SU-DHL-6 (cell line): ENCODE results near the gene MITF.

Experiments
- H2AFZ ChIP-seq: fragments of 200-600 bp; sonication (generic); 2 replicates; pipeline ENCODE4 v1.6.1; 2014; ENCODE audit warnings: low read depth, mild to moderate bottlenecking, moderate library complexity, mixed read lengths, antibody characterized with exemption, low read length; ENCODE audit not compliant: severe bottlenecking
- H3F3A ChIP-seq: fragments of 200-600 bp; shearing (Covaris generic); 2 replicates; pipeline ENCODE4 v1.6.0; 2016; ENCODE audit warnings: antibody characterized with exemption, mild to moderate bottlenecking; ENCODE audit not compliant: insufficient read depth
- H3K27ac ChIP-seq: fragments of 200-600 bp; sonication (generic); 2 replicates; pipeline ENCODE4 v1.5.1; 2016; ENCODE audit warnings: low read depth, mild to moderate bottlenecking, low read length, moderate library complexity, mixed read lengths
- H3K27me3 ChIP-seq: fragments of 200-600 bp; sonication (generic), shearing (Covaris generic); 2 replicates; pipeline ENCODE4 v1.6.0; 2014; ENCODE audit warnings: mild to moderate bottlenecking, low read length
- H3K36me3 ChIP-seq: fragments of 200-600 bp; sonication (generic); 2 replicates; pipeline ENCODE4 v1.6.1; 2014; ENCODE audit warnings: mild to moderate bottlenecking, low read length, mixed read lengths
- H3K4me2 ChIP-seq: fragments of 300-600, 200-600 bp; shearing (Covaris generic), sonication (generic); 2 replicates; pipeline ENCODE4 v1.6.0; 2014; ENCODE audit warnings: low read length, low read depth, mild to moderate bottlenecking; ENCODE audit not compliant: poor library complexity, severe bottlenecking
- H3K4me3 ChIP-seq: fragments of 200-600 bp; sonication (generic); 2 replicates; pipeline ENCODE4 v1.5.1; 2014; ENCODE audit warnings: antibody characterized with exemption, low read length, mild to moderate bottlenecking, mixed read lengths; ENCODE audit not compliant: insufficient read depth, poor library complexity, severe bottlenecking
- H3K79me2 ChIP-seq: fragments of 200-600 bp; sonication (generic); 2 replicates; pipeline ENCODE4 v1.6.1; 2014; ENCODE audit warnings: mild to moderate bottlenecking, low read length, moderate library complexity; ENCODE audit not compliant: insufficient read depth
- H3K9ac ChIP-seq: fragments of 200-600 bp; sonication (generic); 2 replicates; pipeline ENCODE4 v1.7.0; 2014; ENCODE audit warnings: mild to moderate bottlenecking, low read length
- H3K9me2 ChIP-seq: fragments of 200-600 bp; sonication (generic); replicated peaks from 2 replicates; pipeline ENCODE4 v1.6.1; 2014; ENCODE audit warnings: low read length; ENCODE audit not compliant: insufficient read depth
- H3K9me3 ChIP-seq: fragments of 200-600 bp; sonication (generic); 2 replicates; pipeline ENCODE4 v1.6.1; 2014; ENCODE audit warnings: low read length, mixed read lengths; ENCODE audit not compliant: insufficient read depth
- H4K20me1 ChIP-seq: fragments of 200-600 bp; sonication (generic); 2 replicates; pipeline ENCODE4 v1.6.1; 2014; ENCODE audit warnings: low read depth, mild to moderate bottlenecking, antibody characterized with exemption, low read length, moderate library complexity, mixed read lengths
- CTCF ChIP-seq: fragments of 200-600 bp; sonication (generic); IDR thresholded peaks from one replicate; pipeline ENCODE4 v1.5.1; 2017; ENCODE audit warnings: antibody characterized with exemption, mild to moderate bottlenecking, low read length, moderate library complexity; ENCODE audit not compliant: insufficient read depth, poor library complexity, severe bottlenecking
- EZH2phosphoT487 ChIP-seq: fragments of 200-600 bp; sonication (generic), shearing (Covaris generic); conservative IDR thresholded peaks from 2 replicates; pipeline ENCODE4 v1.6.1; 2018; ENCODE audit warnings: mild to moderate bottlenecking, antibody characterized with exemption, low read length, moderate library complexity, mixed read lengths

Gene MITF

GRCh38 chr3:69774029-69774428 lies 34.8 kb downstream of the MITF start:
- no peak overlapping the region for H3K27ac ChIP-seq
- no peaks in the 10 kb centered on the region for H4K20me1 ChIP-seq
- H3K9me3 ChIP-seq = no peaks in the 10 kb centered on the region
- no peak overlapping the region for H3K4me2 ChIP-seq
- no peak overlapping the region for H2AFZ ChIP-seq
- TF ChIP-seq CTCF = no peak
- TF ChIP-seq EZH2phosphoT487 = no peak
- no peak overlapping the region for H3K4me3 ChIP-seq
- no peaks in the 10 kb centered on the region for H3K79me2 ChIP-seq
- no peaks in the 10 kb centered on the region for H3K27me3 ChIP-seq
- H3K36me3 ChIP-seq = no peaks in the 10 kb centered on the region
- no peaks in the 10 kb centered on the region for H3F3A ChIP-seq
- H3K9me2 ChIP-seq = no peaks in the 10 kb centered on the region
- H3K9ac ChIP-seq = no peak overlapping the region

GRCh38 chr3:69775751-69776150 lies 36.5 kb downstream of the MITF start:
- Histone ChIP-seq H3K9me3 (no peaks in the 10 kb centered on the region), H4K20me1 (no peaks in the 10 kb centered on the region), H3K9me2 (no peaks in the 10 kb centered on the region), H3K9ac (no peak overlapping the region), H3K27me3 (no peaks in the 10 kb centered on the region), H3F3A (no peaks in the 10 kb centered on the region), H3K4me3 (no peak overlapping the region), H3K27ac (no peak overlapping the region), H2AFZ (no peak overlapping the region), H3K36me3 (no peaks in the 10 kb centered on the region), H3K4me2 (no peak overlapping the region), H3K79me2 (no peaks in the 10 kb centered on the region)
- TF ChIP-seq EZH2phosphoT487 (no peak), CTCF (no peak)

- no peaks in the 10 kb centered on the region for H3K27me3 ChIP-seq
- no peaks in the 10 kb centered on the region for H3K79me2 ChIP-seq
- H4K20me1 ChIP-seq = no peaks in the 10 kb centered on the region
These were observed 37.0 kb downstream of the MITF start for GRCh38 chr3:69776289-69776688.

More at GRCh38 chr3:69776289-69776688, 37.0 kb downstream of the MITF start:
- H3K9me2 ChIP-seq = no peaks in the 10 kb centered on the region
- H3K27ac ChIP-seq = no peak overlapping the region
- H3K9me3 ChIP-seq = no peaks in the 10 kb centered on the region
- no peak overlapping the region for H3K9ac ChIP-seq
- H3F3A ChIP-seq = no peaks in the 10 kb centered on the region
- H2AFZ ChIP-seq = no peak overlapping the region
- TF ChIP-seq CTCF (no peak), EZH2phosphoT487 (no peak)
- no peak overlapping the region for H3K4me3 ChIP-seq
- H3K36me3 ChIP-seq = no peaks in the 10 kb centered on the region
- H3K4me2 ChIP-seq = no peak overlapping the region
